Measurements from ENCODE around the gene PCAT6.
"Not testable (repeated sequence)": the region's sequence is repeated elsewhere in the genome, so short reads cannot be mapped to it uniquely, and the experiment has no call there.

The PCAT6 gene

GRCh38 chr1:202810615-202811295, at the start of gene PCAT6:
Gene PCAT6 (plus strand): TSS chr1:202810954.
- FAIRE-seq = no peak

GRCh38 chr1:202762019-202762418, 48.7 kb upstream of the PCAT6 start:
- no peak for FAIRE-seq

GRCh38 chr1:202765721-202766120, 45.0 kb upstream of the PCAT6 start:
- no peak for FAIRE-seq

GRCh38 chr1:202770135-202770534, 40.6 kb upstream of the PCAT6 start:
- FAIRE-seq = no peak

GRCh38 chr1:202781180-202781579, 29.6 kb upstream of the PCAT6 start:
- FAIRE-seq = no peak

GRCh38 chr1:202786804-202787203, 23.9 kb upstream of the PCAT6 start:
- FAIRE-seq = no peak

- no peak for FAIRE-seq
Measured at GRCh38 chr1:202788800-202789199, 22.0 kb upstream of the PCAT6 start.

GRCh38 chr1:202791077-202791747, 19.5 kb upstream of the PCAT6 start:
- FAIRE-seq = peak; percentile 28

- FAIRE-seq = no peak
Measured at GRCh38 chr1:202794051-202794740, 16.6 kb upstream of the PCAT6 start.

GRCh38 chr1:202794931-202795330, 15.8 kb upstream of the PCAT6 start:
- FAIRE-seq = not testable (repeated sequence)

GRCh38 chr1:202796670-202797069, 14.1 kb upstream of the PCAT6 start:
- no peak for FAIRE-seq

- FAIRE-seq = no peak
Measured at GRCh38 chr1:202798260-202798659, 12.5 kb upstream of the PCAT6 start.

- no peak for FAIRE-seq
Measured at GRCh38 chr1:202798792-202799331, 11.9 kb upstream of the PCAT6 start.

- FAIRE-seq = no peak
Measured at GRCh38 chr1:202800742-202801141, 10.0 kb upstream of the PCAT6 start.

GRCh38 chr1:202801175-202801574, 9.6 kb upstream of the PCAT6 start:
- no peak for FAIRE-seq

- FAIRE-seq = no peak
Measured at GRCh38 chr1:202802034-202802433, 8.7 kb upstream of the PCAT6 start.

GRCh38 chr1:202802998-202803932, 7.5 kb upstream of the PCAT6 start:
- FAIRE-seq = no peak

- FAIRE-seq = no peak
Measured at GRCh38 chr1:202804126-202804525, 6.6 kb upstream of the PCAT6 start.

GRCh38 chr1:202805886-202806844, 4.6 kb upstream of the PCAT6 start:
- FAIRE-seq = no peak

GRCh38 chr1:202806845-202807450, 3.8 kb upstream of the PCAT6 start:
- FAIRE-seq = no peak

- no peak for FAIRE-seq
Measured at GRCh38 chr1:202807451-202807925, 3.3 kb upstream of the PCAT6 start.
